Measurements from ENCODE around the gene BCL11A.

BCL11A gene

GRCh38 chr2:60559880-60560279 is 6.4 kb upstream of the BCL11A start:
- no peak for DNase-seq (ENCODE audit: low read depth)
- no peak overlapping the region for H3K4me3 ChIP-seq (ENCODE audit: low read length)
- TF ChIP-seq CTCF (conservative IDR thresholded peaks at IDR 0.05; ENCODE audit: low read depth, low read length): no peak

DNA sequence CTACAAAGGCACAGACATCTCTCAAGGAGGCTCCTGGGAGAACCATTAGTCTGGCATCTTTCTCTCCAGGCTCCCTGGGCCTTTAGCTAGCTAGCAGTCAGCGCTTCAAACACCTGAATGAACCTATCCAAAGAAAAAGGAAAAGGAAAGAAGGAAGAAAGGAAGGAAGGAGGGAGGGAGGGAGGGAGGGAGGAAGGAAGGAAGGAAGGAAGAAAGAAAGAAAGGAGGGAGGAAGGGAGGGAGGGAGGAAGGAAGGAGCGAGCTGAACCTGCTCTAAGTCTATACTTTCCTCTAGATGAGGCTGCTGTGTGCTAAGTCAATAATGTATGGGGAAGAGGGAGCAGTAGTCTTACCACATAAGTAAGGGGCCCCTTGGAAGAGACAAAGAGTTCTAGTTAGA is 5.1 kb upstream of the BCL11A start:
- TF ChIP-seq CTCF (conservative IDR thresholded peaks at IDR 0.05; ENCODE audit: low read depth, low read length): no peak
- H3K4me3 ChIP-seq (ENCODE audit: low read length): no peak overlapping the region
- DNase-seq (ENCODE audit: low read depth): no peak

GRCh38 chr2:60557486-60557864 is 4.0 kb upstream of the BCL11A start:
- TF ChIP-seq CTCF (conservative IDR thresholded peaks at IDR 0.05; ENCODE audit: low read depth, low read length): no peak
- no peak overlapping the region for H3K4me3 ChIP-seq (ENCODE audit: low read length)
- DNase-seq (ENCODE audit: low read depth): no peak

DNA sequence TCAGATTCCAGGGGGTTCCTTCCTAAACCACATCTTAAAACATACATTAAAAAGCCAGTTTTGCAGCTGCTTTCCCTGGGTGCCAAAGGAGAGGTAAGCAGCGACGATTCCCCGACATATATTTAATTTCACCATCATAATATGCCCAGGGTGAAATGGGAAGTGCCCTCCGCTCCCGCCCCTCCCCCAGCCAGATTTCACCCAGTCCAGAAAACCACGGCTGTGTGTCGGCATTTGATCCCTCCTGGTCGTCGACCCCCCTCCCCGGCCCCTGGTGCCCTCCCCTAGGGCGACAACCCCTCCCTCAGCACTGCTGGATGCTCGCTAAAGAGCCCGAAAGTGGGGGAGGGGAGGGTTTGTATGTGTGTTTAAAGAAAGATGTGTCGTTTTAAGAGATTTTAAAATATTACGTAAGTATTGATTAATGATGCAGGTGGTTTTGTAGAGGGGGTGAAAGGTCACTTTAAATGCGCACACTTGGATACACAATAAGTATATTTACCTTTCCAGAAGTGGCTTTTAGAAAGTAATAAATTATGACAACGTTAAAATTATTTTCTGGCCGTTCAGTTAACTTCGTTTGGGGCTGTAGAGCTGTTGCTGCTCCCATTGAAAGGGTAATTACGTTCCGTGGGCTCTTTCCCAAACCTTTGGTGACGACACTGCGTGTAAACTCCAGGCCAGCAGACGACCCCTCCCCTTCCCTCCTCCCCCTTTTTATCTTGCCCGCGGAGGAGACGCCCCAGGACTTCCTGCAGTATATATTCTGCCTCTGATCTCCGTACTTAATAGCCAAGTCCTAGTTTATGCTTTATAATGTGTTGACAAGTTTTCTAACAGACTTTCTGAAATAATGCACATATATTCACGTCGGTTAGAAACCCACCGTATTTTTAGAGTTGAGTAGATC is 3.4 kb upstream of the BCL11A start:
- no peak for TF ChIP-seq CTCF (conservative IDR thresholded peaks at IDR 0.05; ENCODE audit: low read depth, low read length)
- no peak for DNase-seq (ENCODE audit: low read depth)
- H3K4me3 ChIP-seq (ENCODE audit: low read length): no peak overlapping the region

- H3K4me3 ChIP-seq (ENCODE audit: low read length): no peak overlapping the region
- DNase-seq (ENCODE audit: low read depth): no peak
- TF ChIP-seq CTCF (conservative IDR thresholded peaks at IDR 0.05; ENCODE audit: low read depth, low read length): no peak
Observed at GRCh38 chr2:60556175-60556574, 2.7 kb upstream of the BCL11A start.

DNA sequence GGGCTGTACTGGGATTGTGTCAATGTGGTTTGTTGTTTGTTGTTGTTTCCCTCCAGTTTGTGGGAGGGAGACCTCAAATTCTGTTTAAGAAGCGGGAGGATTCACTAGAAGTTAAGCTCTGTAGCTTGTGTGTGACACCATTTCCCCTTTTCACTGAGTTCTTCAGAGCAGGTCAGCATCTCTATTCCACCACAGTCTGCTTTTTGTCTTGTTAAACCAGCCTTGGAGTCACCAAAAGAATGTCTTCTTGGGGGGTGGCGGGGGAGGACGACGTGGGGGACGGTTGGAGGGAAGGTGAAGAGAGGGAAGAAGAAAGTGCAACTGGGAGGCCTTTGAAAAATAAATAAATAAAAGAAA is 2.3 kb upstream of the BCL11A start:
- DNase-seq (ENCODE audit: low read depth): no peak
- TF ChIP-seq CTCF (conservative IDR thresholded peaks at IDR 0.05; ENCODE audit: low read depth, low read length): no peak
- H3K4me3 ChIP-seq (ENCODE audit: low read length): peak overlapping the region; percentile 68

Data from retinal pigment epithelial cell (primary cell).